Measurements from ENCODE around the gene PPP6R2. TPM values are rescaled to one million over a fixed set of nuclear protein-coding genes. Genes with fewer than 3 reads are reported as not detected.

PPP6R2 gene
- total and polyA plus RNA-seq, 2 donors (not counting 1 experiment from before 2014, with no cell fraction given) = 19.7 to 44.4 TPM

GRCh38 chr22:50316114-50317065 is 26.7 kb upstream of the PPP6R2 start:
- DNase-seq (ENCODE audit: low read depth in 2 of 2) = no peak
- no peaks in the 10 kb centered on the region for H4K20me1 ChIP-seq (ENCODE audit: control insufficient read depth, extremely low read depth, insufficient read depth, low read length)
- H3K9me3 ChIP-seq (ENCODE audit: control insufficient read depth, insufficient read depth, low read depth, low read length) = no peaks in the 10 kb centered on the region
- H3K27ac ChIP-seq (ENCODE audit: insufficient read depth, low read length) = no peak overlapping the region
- H3K27me3 ChIP-seq (ENCODE audit: control insufficient read depth, insufficient read depth, low read length) = no peaks in the 10 kb centered on the region
- no peak overlapping the region for H3K4me3 ChIP-seq (replicated peaks in 1 of 4; ENCODE audit: control extremely low read depth in 1 of 4, insufficient read depth in 1 of 4, low read depth in 3 of 4, low read length in 4 of 4)
- H3K79me2 ChIP-seq (ENCODE audit: control insufficient read depth, insufficient read depth, low read length) = no peaks in the 10 kb centered on the region
- no peaks in the 10 kb centered on the region for H3K36me3 ChIP-seq (ENCODE audit: control insufficient read depth, insufficient read depth, low read length)
- H2AFZ ChIP-seq (ENCODE audit: low read length) = no peak overlapping the region
- no peaks in the 10 kb centered on the region for H3K4me1 ChIP-seq (ENCODE audit: control insufficient read depth, extremely low read depth, insufficient read depth, low read length)
- no peak overlapping the region for H3K9ac ChIP-seq (ENCODE audit: insufficient read depth, low read length)
- H3K4me2 ChIP-seq (ENCODE audit: extremely low read depth, insufficient read depth, low read length) = no peak overlapping the region
- no peak for TF ChIP-seq EZH2 (IDR thresholded peaks at IDR 0.05; ENCODE audit: low read length, missing control alignments)
- TF ChIP-seq CTCF (conservative IDR thresholded peaks at IDR 0.05 in 1 of 2, IDR thresholded peaks at IDR 0.05 in 1 of 2; ENCODE audit: low read depth in 1 of 2, low read length in 2 of 2) = no peak

GRCh38 chr22:50317178-50317577 is 25.9 kb upstream of the PPP6R2 start:
- no peaks in the 10 kb centered on the region for H3K79me2 ChIP-seq (ENCODE audit: control insufficient read depth, insufficient read depth, low read length)
- H3K4me1 ChIP-seq (ENCODE audit: control insufficient read depth, extremely low read depth, insufficient read depth, low read length) = no peaks in the 10 kb centered on the region
- H4K20me1 ChIP-seq (ENCODE audit: control insufficient read depth, extremely low read depth, insufficient read depth, low read length) = no peaks in the 10 kb centered on the region
- TF ChIP-seq EZH2 (IDR thresholded peaks at IDR 0.05; ENCODE audit: low read length, missing control alignments) = no peak
- no peak for TF ChIP-seq CTCF (conservative IDR thresholded peaks at IDR 0.05 in 1 of 2, IDR thresholded peaks at IDR 0.05 in 1 of 2; ENCODE audit: low read depth in 1 of 2, low read length in 2 of 2)
- no peaks in the 10 kb centered on the region for H3K9me3 ChIP-seq (ENCODE audit: control insufficient read depth, insufficient read depth, low read depth, low read length)
- H3K36me3 ChIP-seq (ENCODE audit: control insufficient read depth, insufficient read depth, low read length) = no peaks in the 10 kb centered on the region
- H3K9ac ChIP-seq (ENCODE audit: insufficient read depth, low read length) = no peak overlapping the region
- no peak for DNase-seq (ENCODE audit: low read depth in 2 of 2)
- H3K27ac ChIP-seq (ENCODE audit: insufficient read depth, low read length) = no peak overlapping the region
- no peak overlapping the region for H2AFZ ChIP-seq (ENCODE audit: low read length)
- no peak overlapping the region for H3K4me2 ChIP-seq (ENCODE audit: extremely low read depth, insufficient read depth, low read length)
- H3K4me3 ChIP-seq (replicated peaks in 1 of 4; ENCODE audit: control extremely low read depth in 1 of 4, insufficient read depth in 1 of 4, low read depth in 3 of 4, low read length in 4 of 4) = no peak overlapping the region
- no peaks in the 10 kb centered on the region for H3K27me3 ChIP-seq (ENCODE audit: control insufficient read depth, insufficient read depth, low read length)

- Histone ChIP-seq H3K27me3 (ENCODE audit: control insufficient read depth, insufficient read depth, low read length) (no peaks in the 10 kb centered on the region), H3K9ac (ENCODE audit: insufficient read depth, low read length) (no peak overlapping the region), H2AFZ (ENCODE audit: low read length) (no peak overlapping the region), H3K4me1 (ENCODE audit: control insufficient read depth, extremely low read depth, insufficient read depth, low read length) (no peaks in the 10 kb centered on the region), H3K9me3 (ENCODE audit: control insufficient read depth, insufficient read depth, low read depth, low read length) (no peaks in the 10 kb centered on the region), H3K79me2 (ENCODE audit: control insufficient read depth, insufficient read depth, low read length) (no peaks in the 10 kb centered on the region), H3K4me3 (replicated peaks in 1 of 4; ENCODE audit: control extremely low read depth in 1 of 4, insufficient read depth in 1 of 4, low read depth in 3 of 4, low read length in 4 of 4) (no peak overlapping the region), H3K4me2 (ENCODE audit: extremely low read depth, insufficient read depth, low read length) (no peak overlapping the region), H3K27ac (ENCODE audit: insufficient read depth, low read length) (no peak overlapping the region), H4K20me1 (ENCODE audit: control insufficient read depth, extremely low read depth, insufficient read depth, low read length) (no peaks in the 10 kb centered on the region), H3K36me3 (ENCODE audit: control insufficient read depth, insufficient read depth, low read length) (no peaks in the 10 kb centered on the region)
- DNase-seq (ENCODE audit: low read depth in 2 of 2) = no peak
- TF ChIP-seq CTCF (conservative IDR thresholded peaks at IDR 0.05 in 1 of 2, IDR thresholded peaks at IDR 0.05 in 1 of 2; ENCODE audit: low read depth in 1 of 2, low read length in 2 of 2) (no peak), EZH2 (IDR thresholded peaks at IDR 0.05; ENCODE audit: low read length, missing control alignments) (no peak)
These were observed 25.5 kb upstream of the PPP6R2 start for GRCh38 chr22:50317674-50318073.
